GM15510 (cell line): ENCODE results near the gene WWP2.

Experiments
- POLR2A ChIP-seq: IDR thresholded peaks from 3 replicates; pipeline ENCODE4 v1.6.1; 2011; ENCODE audit warnings: borderline replicate concordance; ENCODE audit not compliant: insufficient read length; ENCODE audit errors: extremely low read depth

WWP2 gene

DNA sequence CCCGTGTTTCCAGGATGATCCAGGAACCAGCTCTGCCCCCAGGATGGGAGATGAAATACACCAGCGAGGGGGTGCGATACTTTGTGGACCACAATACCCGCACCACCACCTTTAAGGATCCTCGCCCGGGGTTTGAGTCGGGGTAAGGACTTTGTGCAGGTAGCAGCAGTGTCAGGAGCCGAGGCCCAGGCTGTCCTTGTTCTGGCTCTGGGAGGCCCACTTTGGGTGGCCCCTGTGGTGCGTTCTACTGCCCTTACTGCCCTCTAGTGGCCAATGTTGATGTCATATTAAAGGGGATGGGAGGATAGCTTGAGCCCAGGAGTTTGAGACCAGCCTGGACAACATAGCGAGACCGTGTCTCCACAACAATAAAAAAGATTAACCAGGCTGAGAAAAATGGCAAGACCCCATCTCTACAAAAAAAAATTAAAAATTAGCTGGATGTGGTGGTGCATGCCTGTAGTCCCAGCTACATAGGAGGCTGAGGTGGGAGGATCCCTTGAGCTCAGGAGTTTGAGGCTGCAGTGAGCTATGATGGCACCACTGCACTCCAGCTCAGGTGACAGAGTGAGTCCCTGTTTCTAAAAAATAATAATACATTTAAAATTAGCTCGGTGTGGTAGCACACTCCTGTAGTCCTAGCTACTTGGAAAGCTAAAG, 168.1 kb downstream of the WWP2 start:
- no peak for TF ChIP-seq POLR2A

DNA sequence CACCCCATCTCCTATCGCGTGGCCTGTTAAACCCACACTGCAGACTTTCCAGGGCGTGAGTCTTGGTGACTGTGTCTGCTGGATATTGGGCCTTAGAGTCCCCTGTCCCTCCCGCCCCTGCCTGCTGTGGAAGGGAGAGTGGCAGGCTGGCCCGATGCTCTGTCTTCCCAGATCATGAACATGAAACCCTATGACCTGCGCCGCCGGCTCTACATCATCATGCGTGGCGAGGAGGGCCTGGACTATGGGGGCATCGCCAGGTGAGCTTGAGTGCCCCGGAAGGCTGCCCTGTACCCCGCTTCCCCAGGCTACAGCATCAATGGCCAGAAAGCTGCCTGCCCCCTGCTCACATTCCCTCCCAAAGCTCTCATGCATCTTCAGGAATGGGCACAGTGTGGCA, 169.5 kb downstream of the WWP2 start:
- TF ChIP-seq POLR2A = no peak

DNA sequence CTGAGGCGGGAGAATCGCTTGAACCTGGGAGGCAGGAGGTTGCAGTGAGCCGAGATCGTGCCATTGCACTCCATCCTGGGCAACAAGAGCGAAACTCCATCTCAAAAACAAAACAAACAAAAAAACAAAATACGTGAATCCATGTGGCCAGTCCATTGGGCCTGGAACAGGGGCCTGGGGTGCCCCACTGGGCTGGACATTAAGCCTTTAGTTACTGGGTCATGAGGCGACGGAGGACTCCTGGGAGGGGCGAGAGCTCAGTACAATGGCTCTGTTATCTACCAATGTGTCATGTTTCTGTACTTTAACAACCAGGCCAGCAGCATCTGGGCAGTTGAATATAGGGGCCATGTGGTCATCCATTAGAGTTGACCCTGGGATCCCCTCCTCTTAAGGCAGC, 170.1 kb downstream of the WWP2 start:
- TF ChIP-seq POLR2A = no peak

DNA sequence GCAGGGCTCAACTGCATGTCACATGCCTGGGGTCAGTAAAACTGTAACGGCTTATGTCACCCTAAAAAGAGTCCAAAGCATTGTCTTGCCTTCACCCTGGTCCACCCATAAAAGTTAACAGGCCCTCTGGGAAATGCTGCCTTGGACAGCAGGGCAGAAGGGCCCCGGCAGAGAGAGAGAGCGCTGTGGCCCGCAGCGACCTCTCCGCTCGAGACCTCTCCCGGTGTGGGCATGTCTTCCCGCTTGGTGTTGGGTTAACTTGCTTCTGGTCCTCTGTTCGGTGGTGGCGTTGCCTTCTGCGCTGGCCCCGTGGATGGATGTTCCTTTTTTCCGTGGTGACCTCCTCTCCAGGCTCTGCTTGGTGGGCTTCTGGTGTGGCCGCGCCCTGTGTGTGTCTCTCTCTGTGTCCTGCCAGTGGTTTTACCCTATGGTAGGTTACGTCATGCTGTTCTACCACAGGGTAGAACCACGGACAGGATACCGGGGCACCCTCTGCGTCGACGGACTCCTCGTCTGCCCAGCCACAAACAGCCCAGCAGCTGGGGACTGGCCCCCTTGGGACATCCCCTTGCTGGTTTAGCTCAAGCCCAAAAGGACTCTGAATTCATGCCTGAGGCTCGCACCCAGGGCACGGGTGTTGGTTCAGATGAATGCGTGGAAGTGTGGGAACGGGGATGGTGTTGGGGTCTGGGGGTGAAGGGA, 170.7 kb downstream of the WWP2 start:
- TF ChIP-seq POLR2A = no peak

DNA sequence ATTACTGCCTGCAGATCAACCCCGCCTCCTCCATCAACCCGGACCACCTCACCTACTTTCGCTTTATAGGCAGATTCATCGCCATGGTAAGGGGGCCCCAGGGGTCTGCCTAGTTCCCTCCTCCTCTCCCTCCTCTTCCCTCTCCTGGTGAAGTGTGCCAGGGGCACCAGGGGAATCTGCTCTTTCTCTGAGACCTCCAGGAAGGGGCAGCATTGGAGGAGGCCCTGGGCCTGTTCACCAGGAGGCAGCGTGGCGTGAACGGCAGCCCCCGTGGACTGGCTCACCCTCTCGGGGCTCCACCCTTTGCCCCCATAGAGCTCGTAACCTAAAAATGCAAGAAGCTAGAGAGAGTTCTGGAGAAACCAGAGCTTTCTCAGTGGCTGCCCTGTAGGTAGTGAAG, 171.9 kb downstream of the WWP2 start:
- TF ChIP-seq POLR2A = no peak

DNA sequence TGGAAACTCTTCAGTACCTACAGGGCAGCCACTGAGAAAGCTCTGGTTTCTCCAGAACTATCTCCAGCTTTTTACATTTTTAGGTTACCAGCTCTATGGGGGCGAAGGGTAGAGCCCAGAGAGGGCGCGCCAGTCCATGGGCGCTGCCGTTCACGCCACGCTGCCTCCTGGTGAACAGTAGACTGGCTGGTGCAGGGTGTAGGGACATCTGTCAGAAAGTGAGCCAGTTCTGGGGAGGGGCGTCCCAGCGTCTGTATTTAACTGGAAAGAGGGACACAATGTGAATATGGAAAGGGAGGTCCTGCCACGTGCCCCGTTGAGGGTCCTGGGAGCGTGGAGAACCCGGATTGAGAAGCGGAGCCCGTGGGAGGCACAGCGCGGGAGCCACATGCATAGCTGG, 172.6 kb downstream of the WWP2 start:
- no peak for TF ChIP-seq POLR2A

DNA sequence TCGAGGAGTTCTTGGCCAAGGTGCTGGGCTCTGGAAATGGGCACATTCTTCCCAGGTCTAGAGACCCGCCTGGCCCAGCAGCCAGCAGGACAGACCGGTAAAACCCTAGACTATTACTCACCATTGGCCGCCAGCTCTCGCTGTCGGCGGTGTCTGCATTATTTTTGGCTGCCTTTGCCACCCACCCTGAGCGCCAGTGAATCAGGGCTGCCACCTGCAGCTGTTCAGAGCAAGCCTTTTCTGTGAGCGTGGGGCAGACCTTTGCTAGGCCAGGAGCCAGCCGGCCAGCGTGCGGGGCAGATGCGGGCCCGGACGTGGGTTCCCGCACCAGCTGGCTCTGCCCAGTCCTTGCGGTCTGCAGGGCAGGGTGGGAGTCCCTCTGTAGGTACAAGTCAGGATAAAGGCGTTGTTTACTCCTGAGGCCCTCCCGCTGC, 173.2 kb downstream of the WWP2 start:
- no peak for TF ChIP-seq POLR2A

DNA sequence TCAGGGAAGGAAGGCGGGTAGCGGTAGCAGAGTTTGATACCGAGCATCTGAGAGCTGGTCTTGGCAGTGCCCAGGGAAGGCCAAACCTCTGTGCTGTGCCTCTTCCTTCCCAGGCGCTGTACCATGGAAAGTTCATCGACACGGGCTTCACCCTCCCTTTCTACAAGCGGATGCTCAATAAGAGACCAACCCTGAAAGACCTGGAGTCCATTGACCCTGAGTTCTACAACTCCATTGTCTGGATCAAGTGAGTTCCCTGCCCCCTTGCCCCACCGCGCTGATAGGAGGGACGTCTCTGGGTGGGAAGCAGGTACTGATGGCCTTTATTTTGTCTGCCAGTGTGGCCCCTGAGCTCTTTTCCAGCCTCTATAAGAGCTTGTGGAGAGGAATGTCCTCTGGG, 173.6 kb downstream of the WWP2 start:
- TF ChIP-seq POLR2A = no peak

DNA sequence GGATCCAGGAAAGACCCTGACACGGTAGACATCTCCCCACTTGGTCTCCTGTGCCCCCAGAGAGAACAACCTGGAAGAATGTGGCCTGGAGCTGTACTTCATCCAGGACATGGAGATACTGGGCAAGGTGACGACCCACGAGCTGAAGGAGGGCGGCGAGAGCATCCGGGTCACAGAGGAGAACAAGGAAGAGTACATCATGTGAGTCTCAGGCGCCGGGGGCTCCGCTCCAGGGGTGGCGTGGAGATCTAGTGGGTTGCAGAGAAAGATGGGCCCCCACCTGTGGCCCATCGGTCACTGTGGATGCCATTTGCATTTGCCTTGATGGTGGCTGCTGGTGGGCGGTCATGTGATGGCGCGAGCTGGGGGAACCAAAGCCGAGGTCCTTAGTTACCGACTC, 174.1 kb downstream of the WWP2 start:
- no peak for TF ChIP-seq POLR2A

DNA sequence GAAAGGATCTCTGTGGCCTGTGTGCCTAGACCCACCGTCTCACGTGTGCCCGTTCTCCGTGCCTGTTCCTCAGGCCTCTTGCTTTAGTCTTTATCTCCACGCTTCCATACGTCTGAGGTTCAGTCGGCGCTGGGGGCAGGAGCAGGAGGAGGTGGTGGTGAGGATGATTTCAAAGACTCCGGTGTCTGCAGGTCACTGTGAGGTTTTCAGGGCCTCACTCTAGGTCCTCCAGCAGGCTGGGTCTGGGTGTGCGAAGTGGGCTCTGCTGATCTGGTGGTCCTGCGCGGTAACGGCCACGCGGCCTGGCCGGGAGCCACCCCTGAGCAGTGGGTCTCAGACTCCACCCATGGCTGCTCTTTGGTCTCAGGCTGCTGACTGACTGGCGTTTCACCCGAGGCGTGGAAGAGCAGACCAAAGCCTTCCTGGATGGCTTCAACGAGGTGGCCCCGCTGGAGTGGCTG, 174.6 kb downstream of the WWP2 start:
- no peak for TF ChIP-seq POLR2A

DNA sequence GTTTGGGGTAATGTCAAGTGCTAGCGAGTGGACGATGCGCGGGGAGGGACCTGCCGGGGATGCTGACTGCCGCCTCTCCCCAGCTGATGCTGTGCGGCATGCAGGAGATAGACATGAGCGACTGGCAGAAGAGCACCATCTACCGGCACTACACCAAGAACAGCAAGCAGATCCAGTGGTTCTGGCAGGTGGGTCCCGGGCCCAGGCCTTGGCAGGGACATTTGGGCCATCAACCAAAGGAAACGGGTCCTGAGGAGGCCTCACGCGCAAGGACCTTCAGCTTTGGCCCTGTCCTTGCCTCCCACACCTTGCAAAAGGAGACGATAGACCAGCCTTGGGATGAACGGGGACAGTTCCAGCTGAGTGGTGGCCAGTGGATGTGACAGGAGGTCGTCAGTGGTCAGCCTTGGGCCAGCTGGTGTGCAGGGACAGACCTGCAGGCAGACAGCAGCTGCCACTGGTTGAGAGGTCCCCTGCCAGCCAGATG, 175.4 kb downstream of the WWP2 start:
- TF ChIP-seq POLR2A = no peak

DNA sequence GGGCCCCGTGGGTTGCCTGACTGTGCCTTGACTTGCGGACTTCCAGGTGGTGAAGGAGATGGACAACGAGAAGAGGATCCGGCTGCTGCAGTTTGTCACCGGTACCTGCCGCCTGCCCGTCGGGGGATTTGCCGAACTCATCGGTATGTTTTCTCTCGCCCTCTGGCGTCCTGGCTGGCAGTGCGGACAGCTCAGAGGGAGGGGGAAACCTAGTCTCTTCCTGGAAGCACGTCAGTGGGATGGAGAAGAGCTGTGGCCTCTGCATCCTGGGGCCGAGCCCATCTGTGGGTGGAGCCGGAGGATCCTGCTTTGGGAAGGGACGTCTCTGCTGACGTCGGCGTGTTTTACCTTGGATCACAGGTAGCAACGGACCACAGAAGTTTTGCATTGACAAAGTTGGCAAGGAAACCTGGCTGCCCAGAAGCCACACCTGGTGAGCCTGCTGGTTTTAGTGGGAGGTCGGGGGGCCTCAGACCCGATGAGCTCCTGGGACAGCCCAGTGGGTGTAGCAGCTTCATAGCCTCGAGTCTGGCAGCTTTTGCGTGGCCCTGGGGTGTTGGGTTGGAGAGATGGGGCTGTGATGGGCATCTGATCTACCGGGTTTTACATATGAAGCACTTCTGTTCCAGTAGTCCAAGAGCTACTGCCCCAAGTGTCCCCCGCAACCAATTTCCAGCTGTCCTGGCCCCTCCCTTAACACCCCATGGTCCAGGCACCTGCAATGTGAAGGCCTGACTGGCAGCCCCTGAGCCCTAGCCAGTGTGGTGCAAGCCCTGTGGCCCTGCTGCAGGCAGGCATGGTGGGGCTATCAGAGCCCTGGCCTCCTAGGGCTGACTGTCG, 177.1 kb downstream of the WWP2 start:
- TF ChIP-seq POLR2A = no peak

DNA sequence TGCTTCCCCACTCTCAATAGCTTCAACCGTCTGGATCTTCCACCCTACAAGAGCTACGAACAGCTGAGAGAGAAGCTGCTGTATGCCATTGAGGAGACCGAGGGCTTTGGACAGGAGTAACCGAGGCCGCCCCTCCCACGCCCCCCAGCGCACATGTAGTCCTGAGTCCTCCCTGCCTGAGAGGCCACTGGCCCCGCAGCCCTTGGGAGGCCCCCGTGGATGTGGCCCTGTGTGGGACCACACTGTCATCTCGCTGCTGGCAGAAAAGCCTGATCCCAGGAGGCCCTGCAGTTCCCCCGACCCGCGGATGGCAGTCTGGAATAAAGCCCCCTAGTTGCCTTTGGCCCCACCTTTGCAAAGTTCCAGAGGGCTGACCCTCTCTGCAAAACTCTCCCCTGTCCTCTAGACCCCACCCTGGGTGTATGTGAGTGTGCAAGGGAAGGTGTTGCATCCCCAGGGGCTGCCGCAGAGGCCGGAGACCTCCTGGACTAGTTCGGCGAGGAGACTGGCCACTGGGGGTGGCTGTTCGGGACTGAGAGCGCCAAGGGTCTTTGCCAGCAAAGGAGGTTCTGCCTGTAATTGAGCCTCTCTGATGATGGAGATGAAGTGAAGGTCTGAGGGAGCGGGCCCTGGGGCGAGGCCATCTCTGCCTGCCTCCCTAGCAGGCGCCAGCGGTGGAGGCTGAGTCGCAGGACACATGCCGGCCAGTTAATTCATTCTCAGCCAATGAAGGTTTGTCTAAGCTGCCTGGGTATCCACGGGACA, 177.9 kb downstream of the WWP2 start:
- TF ChIP-seq POLR2A = no peak

DNA sequence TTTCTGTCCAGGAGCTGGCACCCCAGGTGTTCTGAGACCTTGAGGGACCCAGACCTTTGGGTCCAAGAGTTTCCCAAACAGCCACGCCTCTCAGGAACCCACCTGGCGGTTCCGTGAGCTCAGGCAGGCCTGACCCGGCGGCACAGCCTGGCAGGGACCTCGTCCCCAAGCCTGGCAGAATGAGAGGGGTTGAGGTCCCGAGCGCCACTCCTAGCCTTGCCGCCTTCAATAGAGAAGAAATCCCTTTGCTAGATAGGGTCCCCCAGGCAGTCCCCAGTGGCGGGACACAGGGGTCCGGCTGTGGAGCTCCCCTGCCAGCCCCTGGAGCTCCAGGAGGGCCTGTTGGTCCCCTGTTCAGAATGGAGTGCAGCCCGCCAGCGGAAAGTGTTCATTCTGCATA, 178.5 kb downstream of the WWP2 start:
- TF ChIP-seq POLR2A = no peak

DNA sequence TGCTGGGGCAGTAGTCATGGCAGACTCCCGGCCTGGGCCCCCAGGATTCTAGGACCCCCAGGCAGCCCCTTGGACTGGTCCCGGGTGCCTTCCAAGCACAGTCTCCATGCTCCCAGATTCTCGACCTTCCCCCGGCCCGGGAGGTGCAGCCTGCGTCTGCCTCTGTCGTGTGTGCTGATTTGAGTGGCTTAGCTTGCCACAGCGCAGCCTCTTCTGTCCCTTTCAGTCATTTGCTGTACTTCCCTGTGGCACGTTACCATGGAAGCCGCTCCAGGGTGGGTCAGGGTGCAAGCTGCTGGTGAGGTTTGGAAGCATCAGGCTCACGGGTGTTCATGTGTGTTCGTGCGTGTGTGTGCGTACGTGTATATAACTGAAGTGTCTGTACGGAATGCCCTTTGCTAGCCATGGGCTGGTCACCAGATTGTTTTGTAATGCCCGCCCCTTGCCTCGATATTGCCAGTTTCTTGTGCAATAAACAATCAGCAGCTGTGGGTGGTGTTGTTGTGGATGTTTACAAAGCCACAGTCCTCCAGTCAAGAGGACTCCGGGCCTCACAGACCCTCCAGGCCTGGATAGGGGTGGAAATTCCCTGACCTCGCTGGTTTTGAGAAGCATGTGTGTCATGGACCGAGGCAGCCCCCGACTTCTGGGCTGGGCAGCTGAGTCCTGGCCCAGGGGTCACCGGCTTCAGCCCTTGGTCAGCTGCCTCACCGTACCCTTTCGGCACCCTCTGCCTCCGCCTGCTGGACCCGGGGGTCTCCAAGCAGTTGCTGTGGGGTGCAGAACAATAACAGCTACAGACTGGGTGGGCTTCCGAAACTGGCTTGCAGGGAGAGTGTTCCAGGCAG, 179.3 kb downstream of the WWP2 start:
- TF ChIP-seq POLR2A = no peak

DNA sequence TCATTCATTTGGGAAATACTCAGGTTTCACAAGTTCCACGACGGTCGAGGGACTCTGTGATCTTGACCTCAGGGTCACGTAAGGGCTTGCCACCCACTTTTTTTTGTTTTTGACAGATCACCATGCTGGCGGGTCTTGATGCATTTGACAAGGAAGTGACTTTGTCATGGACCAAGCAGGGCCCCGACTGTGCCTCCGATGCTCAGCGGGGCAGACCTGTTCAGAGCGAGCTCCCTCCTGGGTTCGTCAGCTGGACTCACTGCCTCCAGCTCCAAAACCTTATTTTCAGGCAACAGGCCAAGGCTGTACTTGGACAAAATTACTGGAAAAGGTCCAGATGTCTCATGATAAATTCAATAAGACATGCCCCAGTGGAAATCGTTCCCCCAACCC, 180.0 kb downstream of the WWP2 start:
- no peak for TF ChIP-seq POLR2A
